Parathyroid adenoma (tissue), 2 donors: ENCODE results near the gene KRTAP10-5.

Experiments
- H2AFZ ChIP-seq: fragments of 300-600 bp; sonication (generic); one replicate; pipeline ENCODE4 v1.7.0; 2017; ENCODE audit warnings: antibody characterized with exemption, mild to moderate bottlenecking
- H3K27ac ChIP-seq: fragments of 300-600 bp; sonication (generic); one replicate; pipeline ENCODE4 v1.7.0; 2017
- H3K27me3 ChIP-seq: fragments of 300-600 bp; sonication (generic); one replicate; pipeline ENCODE4 v1.7.0; 2017; ENCODE audit warnings: low read length; ENCODE audit not compliant: control insufficient read depth, insufficient read depth
- H3K36me3 ChIP-seq: fragments of 300-600 bp; sonication (generic); one replicate; pipeline ENCODE4 v1.7.0; 2017; ENCODE audit warnings: low read length; ENCODE audit not compliant: control insufficient read depth, insufficient read depth
- H3K4me1 ChIP-seq: fragments of 300-600 bp; sonication (generic); one replicate; pipeline ENCODE4 v1.7.0; 2017; ENCODE audit warnings: control low read depth
- H3K4me2 ChIP-seq: fragments of 300-600 bp; sonication (generic); one replicate; pipeline ENCODE4 v1.7.0; 2017; ENCODE audit warnings: low read length
- H3K4me3 ChIP-seq: fragments of 300-600 bp; sonication (generic); one replicate; pipeline ENCODE4 v1.7.0; 2017; ENCODE audit warnings: low read depth, low read length
- H3K79me2 ChIP-seq: fragments of 300-600 bp; sonication (generic); one replicate; pipeline ENCODE4 v1.7.0; 2017; ENCODE audit warnings: control low read depth
- H3K9ac ChIP-seq: fragments of 300-600 bp; sonication (generic); one replicate; pipeline ENCODE4 v1.7.0; 2017; ENCODE audit warnings: mild to moderate bottlenecking
- H3K9me3 ChIP-seq: fragments of 300-600 bp; sonication (generic); one replicate; pipeline ENCODE4 v1.7.0; 2017; ENCODE audit warnings: low read length; ENCODE audit not compliant: control insufficient read depth
- CTCF ChIP-seq: fragments of 300-600 bp; sonication (generic); IDR thresholded peaks from one replicate; pipeline ENCODE4 v1.7.0; 2017; ENCODE audit warnings: antibody characterized with exemption, mild to moderate bottlenecking
- donor health status: primary hyperparathyroidism.

The KRTAP10-5 gene

GRCh38 chr21:44599264-44600029, 19.0 kb upstream of the KRTAP10-5 start:
- Histone ChIP-seq H3K4me3 (no peak overlapping the region), H3K36me3 (no peaks in the 10 kb centered on the region), H3K9ac (no peak overlapping the region), H3K79me2 (no peaks in the 10 kb centered on the region), H2AFZ (no peak overlapping the region), H3K27ac (no peak overlapping the region), H3K4me1 (no peaks in the 10 kb centered on the region), H3K9me3 (no peaks in the 10 kb centered on the region), H3K27me3 (no peaks in the 10 kb centered on the region), H3K4me2 (no peak overlapping the region)
- no peak for TF ChIP-seq CTCF

- no peaks in the 10 kb centered on the region for H3K27me3 ChIP-seq
- no peaks in the 10 kb centered on the region for H3K4me1 ChIP-seq
- no peaks in the 10 kb centered on the region for H3K36me3 ChIP-seq
- no peak overlapping the region for H2AFZ ChIP-seq
- H3K4me2 ChIP-seq: no peak overlapping the region
- no peak overlapping the region for H3K27ac ChIP-seq
- no peaks in the 10 kb centered on the region for H3K79me2 ChIP-seq
- H3K9ac ChIP-seq: no peak overlapping the region
- H3K9me3 ChIP-seq: no peaks in the 10 kb centered on the region
- no peak for TF ChIP-seq CTCF
- no peak overlapping the region for H3K4me3 ChIP-seq
Measured at GRCh38 chr21:44598061-44598460, 17.7 kb upstream of the KRTAP10-5 start.

- Histone ChIP-seq H3K4me2 (no peak overlapping the region), H2AFZ (no peak overlapping the region), H3K79me2 (no peaks in the 10 kb centered on the region), H3K27ac (no peak overlapping the region), H3K4me1 (no peaks in the 10 kb centered on the region), H3K36me3 (no peaks in the 10 kb centered on the region), H3K4me3 (no peak overlapping the region), H3K9ac (no peak overlapping the region), H3K9me3 (no peaks in the 10 kb centered on the region), H3K27me3 (no peaks in the 10 kb centered on the region)
- TF ChIP-seq CTCF: no peak
Measured at GRCh38 chr21:44596068-44596725, 15.8 kb upstream of the KRTAP10-5 start.

- no peak for TF ChIP-seq CTCF
- Histone ChIP-seq H3K4me3 (no peak overlapping the region), H3K9me3 (no peaks in the 10 kb centered on the region), H3K27ac (no peak overlapping the region), H3K4me2 (no peak overlapping the region), H3K79me2 (no peaks in the 10 kb centered on the region), H3K9ac (no peak overlapping the region), H3K36me3 (no peaks in the 10 kb centered on the region), H3K4me1 (no peaks in the 10 kb centered on the region), H3K27me3 (no peaks in the 10 kb centered on the region), H2AFZ (no peak overlapping the region)
Measured at GRCh38 chr21:44595524-44595923, 15.1 kb upstream of the KRTAP10-5 start.
